Panc1 (cell line): ENCODE data around the gene TM4SF4. TPM values are rescaled to one million over a fixed set of nuclear protein-coding genes. Genes with fewer than 3 reads are reported as not detected.

Source experiments
- ATAC-seq: fragments of 200-7000 bp; cut with Tn5 transposase; 2 replicates; pipeline ENCODE4 v1.9.1; 2020; ENCODE audit warnings: mild to moderate bottlenecking, moderate library complexity
- Bru-seq: library from RNA; stranded (reverse); fragments of 400-500 nt; gene quantifications from one replicate; lab custom pipeline; 2021; lab: Mats Ljungman, UMichigan
- BruChase-seq, 2 experiments: library from RNA; stranded (reverse); fragments of 400-500 nt; gene quantifications; one replicate each; lab custom pipeline; 2021; lab: Mats Ljungman, UMichigan
- BruUV-seq: library from RNA; stranded (reverse); fragments of 400-500 nt; replicated peaks from 2 replicates; lab custom pipeline; 2021; lab: Mats Ljungman, UMichigan
- CTCF ChIA-PET: fragments of 300-600 bp; sonication (Branson Sonifier 250); formaldehyde crosslinking; loops from one replicate; lab custom pipeline; 2022; ENCODE audit warnings: antibody characterized with exemption; lab: Charles Lee
- POLR2A ChIA-PET: fragments of 300-600 bp; sonication (Branson Sonifier 250); formaldehyde crosslinking; loops from one replicate; lab custom pipeline; 2022; ENCODE audit warnings: antibody characterized with exemption; lab: Charles Lee
- DNase-seq: peaks from one replicate; pipeline ENCODE4 v3.0.0-alpha.2; 2010; ENCODE audit warnings: low read depth, low spot score
- H3K27ac ChIP-seq: 2 replicates; pipeline ENCODE4 v1.5.1; 2011; ENCODE audit warnings: mild to moderate bottlenecking, low read length, inconsistent platforms
- H3K27me3 ChIP-seq: fragments of 200-500 bp; sonication (Bioruptor generic); 2 replicates; pipeline ENCODE4 v1.6.0; 2014; ENCODE audit warnings: low read length, inconsistent platforms; ENCODE audit not compliant: control insufficient read depth, insufficient read depth
- H3K36me3 ChIP-seq: fragments of 200-500 bp; sonication (Bioruptor generic); 2 replicates; pipeline ENCODE4 v1.5.1; 2014; ENCODE audit warnings: inconsistent platforms, mild to moderate bottlenecking, low read length, moderate library complexity; ENCODE audit not compliant: control insufficient read depth, insufficient read depth
- H3K4me1 ChIP-seq: 2 replicates; pipeline ENCODE4 v1.5.1; 2011; ENCODE audit warnings: inconsistent platforms, mild to moderate bottlenecking, low read length, moderate library complexity; ENCODE audit not compliant: control insufficient read depth, insufficient read depth
- H3K4me3 ChIP-seq, 2 experiments: 2 replicates each; pipeline ENCODE4 v1.5.1; 2011 to 2012; ENCODE audit warnings: low read depth in 2 of 2, low read length in 2 of 2, mild to moderate bottlenecking in 2 of 2, inconsistent platforms in 1 of 2, moderate library complexity in 1 of 2
- H3K9me3 ChIP-seq: fragments of 200-500 bp; sonication (Bioruptor generic); 2 replicates; pipeline ENCODE4 v1.5.1; 2014; ENCODE audit warnings: low read depth, mild to moderate bottlenecking, inconsistent platforms, low read length, moderate library complexity; ENCODE audit not compliant: control insufficient read depth, insufficient read depth
- POLR2AphosphoS5 ChIP-seq: IDR thresholded peaks from 2 replicates; pipeline ENCODE4 v1.6.1; 2012; ENCODE audit warnings: mild to moderate bottlenecking, low read depth, low read length, moderate library complexity
- SIN3A ChIP-seq: IDR thresholded peaks from 2 replicates; pipeline ENCODE4 v1.6.1; 2012; ENCODE audit warnings: low read depth, mild to moderate bottlenecking, low read length, moderate library complexity, borderline replicate concordance; ENCODE audit not compliant: insufficient read depth
- TCF7L2 ChIP-seq: IDR thresholded peaks from 2 replicates; pipeline ENCODE4 v1.6.1; 2011; ENCODE audit warnings: mild to moderate bottlenecking, low read depth, low read length, inconsistent platforms
- in situ Hi-C: cut with HindIII; loops from 2 replicates; pipeline ENCODE4 v1.10.0; 2016; ENCODE audit warnings: low sequenced_read_pairs, low pct_unique_long_range_greater_than_20kb
- intact Hi-C: fragments of 100-400 bp; cut with micrococcal nuclease; formaldehyde crosslinking; loops from one replicate; pipeline ENCODE4 v1.10.0; 2022; ENCODE audit not compliant: unreplicated experiment
- long read RNA-seq: library from polyadenylated mRNA; unstranded; transcript quantifications from one replicate; pipeline ENCODE4 v2.0.0, GENCODE V29; 2021; ENCODE audit not compliant: unreplicated experiment
- polyA plus RNA-seq: library from polyadenylated mRNA; unstranded; fragments of >200 nt; gene quantifications from one replicate; pipeline ENCODE4 v1.2.1, GENCODE V29; 2012; ENCODE audit warnings: missing spikeins; ENCODE audit not compliant: insufficient read length
- total RNA-seq: library from RNA; stranded (reverse); gene quantifications from one replicate; pipeline ENCODE4 v1.2.1, GENCODE V29; 2021; ENCODE audit not compliant: unreplicated experiment
- TF ChIP-seq, protein P1 (sequence below): fragments of 450-650 bp; IDR thresholded peaks from 2 replicates; pipeline ENCODE4 v1.5.1; 2017; ENCODE audit warnings: mild to moderate bottlenecking
- TF ChIP-seq, protein P2 (sequence below), 2 experiments: IDR thresholded peaks; 2 replicates each; pipeline ENCODE4 v1.6.1; 2011 to 2012; ENCODE audit warnings: low read depth in 2 of 2, control low read depth in 1 of 2, low read length in 1 of 2, mild to moderate bottlenecking in 1 of 2, moderate library complexity in 1 of 2; ENCODE audit not compliant: insufficient read depth in 1 of 2

Gene TM4SF4, protein sequence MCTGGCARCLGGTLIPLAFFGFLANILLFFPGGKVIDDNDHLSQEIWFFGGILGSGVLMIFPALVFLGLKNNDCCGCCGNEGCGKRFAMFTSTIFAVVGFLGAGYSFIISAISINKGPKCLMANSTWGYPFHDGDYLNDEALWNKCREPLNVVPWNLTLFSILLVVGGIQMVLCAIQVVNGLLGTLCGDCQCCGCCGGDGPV
- total RNA-seq: 0.46 TPM
- polyA plus RNA-seq: not detected
- percentile 19 among the genes with signal in this experiment for Bru-seq, nascent RNA
- percentile 9 among the genes with signal in this experiment for BruChase-seq, experiment 1, labeled RNA remaining after a 2-hour chase
- percentile 9 among the genes with signal in this experiment for BruChase-seq, experiment 2, labeled RNA remaining after a 6-hour chase
- long read RNA-seq: 0 reads

DNA sequence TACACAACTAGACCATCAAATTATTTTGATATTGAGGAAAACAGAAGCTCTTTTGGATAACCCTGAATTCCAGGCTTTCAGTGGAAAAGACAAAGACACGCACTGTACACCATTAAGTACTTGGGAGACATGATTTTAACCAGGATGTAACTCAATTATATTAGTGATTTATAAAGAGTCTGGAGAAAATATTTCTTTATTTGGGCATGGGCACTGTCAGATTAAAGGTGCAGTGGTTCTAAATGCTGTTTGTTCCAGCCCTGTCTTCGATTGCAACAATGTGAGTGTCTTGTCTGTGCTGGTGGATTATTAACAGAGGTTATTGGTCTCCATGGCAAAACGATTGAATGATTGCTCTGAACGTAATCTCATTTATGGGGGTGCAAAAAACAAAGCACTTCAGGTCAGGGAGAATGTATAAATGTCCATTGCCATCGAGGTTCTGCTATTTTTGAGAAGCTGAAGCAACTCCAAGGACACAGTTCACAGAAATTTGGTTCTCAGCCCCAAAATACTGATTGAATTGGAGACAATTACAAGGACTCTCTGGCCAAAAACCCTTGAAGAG is at the start of gene TM4SF4:
Gene TM4SF4 (plus strand): TSS at position 448 of the 568 bp plus-strand sequence. CDS start 181 bp downstream, outside the sequence.
- in situ Hi-C loops (no loop called here), intact Hi-C loops (no loop called here)
- H3K27me3 ChIP-seq: no peaks in the 10 kb centered on the region
- no peaks in the 10 kb centered on the region for H3K36me3 ChIP-seq
- POLR2A ChIA-PET: no interaction called here
- H3K4me3 ChIP-seq: no peak within 1 kb of the TSS
- DNase-seq (no peak), ATAC-seq (no peak)
- BruUV-seq: no TSS peak
- TF ChIP-seq, protein P1, sequence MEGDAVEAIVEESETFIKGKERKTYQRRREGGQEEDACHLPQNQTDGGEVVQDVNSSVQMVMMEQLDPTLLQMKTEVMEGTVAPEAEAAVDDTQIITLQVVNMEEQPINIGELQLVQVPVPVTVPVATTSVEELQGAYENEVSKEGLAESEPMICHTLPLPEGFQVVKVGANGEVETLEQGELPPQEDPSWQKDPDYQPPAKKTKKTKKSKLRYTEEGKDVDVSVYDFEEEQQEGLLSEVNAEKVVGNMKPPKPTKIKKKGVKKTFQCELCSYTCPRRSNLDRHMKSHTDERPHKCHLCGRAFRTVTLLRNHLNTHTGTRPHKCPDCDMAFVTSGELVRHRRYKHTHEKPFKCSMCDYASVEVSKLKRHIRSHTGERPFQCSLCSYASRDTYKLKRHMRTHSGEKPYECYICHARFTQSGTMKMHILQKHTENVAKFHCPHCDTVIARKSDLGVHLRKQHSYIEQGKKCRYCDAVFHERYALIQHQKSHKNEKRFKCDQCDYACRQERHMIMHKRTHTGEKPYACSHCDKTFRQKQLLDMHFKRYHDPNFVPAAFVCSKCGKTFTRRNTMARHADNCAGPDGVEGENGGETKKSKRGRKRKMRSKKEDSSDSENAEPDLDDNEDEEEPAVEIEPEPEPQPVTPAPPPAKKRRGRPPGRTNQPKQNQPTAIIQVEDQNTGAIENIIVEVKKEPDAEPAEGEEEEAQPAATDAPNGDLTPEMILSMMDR: no peak
- no peak for TF ChIP-seq SIN3A
- TF ChIP-seq, protein P2, sequence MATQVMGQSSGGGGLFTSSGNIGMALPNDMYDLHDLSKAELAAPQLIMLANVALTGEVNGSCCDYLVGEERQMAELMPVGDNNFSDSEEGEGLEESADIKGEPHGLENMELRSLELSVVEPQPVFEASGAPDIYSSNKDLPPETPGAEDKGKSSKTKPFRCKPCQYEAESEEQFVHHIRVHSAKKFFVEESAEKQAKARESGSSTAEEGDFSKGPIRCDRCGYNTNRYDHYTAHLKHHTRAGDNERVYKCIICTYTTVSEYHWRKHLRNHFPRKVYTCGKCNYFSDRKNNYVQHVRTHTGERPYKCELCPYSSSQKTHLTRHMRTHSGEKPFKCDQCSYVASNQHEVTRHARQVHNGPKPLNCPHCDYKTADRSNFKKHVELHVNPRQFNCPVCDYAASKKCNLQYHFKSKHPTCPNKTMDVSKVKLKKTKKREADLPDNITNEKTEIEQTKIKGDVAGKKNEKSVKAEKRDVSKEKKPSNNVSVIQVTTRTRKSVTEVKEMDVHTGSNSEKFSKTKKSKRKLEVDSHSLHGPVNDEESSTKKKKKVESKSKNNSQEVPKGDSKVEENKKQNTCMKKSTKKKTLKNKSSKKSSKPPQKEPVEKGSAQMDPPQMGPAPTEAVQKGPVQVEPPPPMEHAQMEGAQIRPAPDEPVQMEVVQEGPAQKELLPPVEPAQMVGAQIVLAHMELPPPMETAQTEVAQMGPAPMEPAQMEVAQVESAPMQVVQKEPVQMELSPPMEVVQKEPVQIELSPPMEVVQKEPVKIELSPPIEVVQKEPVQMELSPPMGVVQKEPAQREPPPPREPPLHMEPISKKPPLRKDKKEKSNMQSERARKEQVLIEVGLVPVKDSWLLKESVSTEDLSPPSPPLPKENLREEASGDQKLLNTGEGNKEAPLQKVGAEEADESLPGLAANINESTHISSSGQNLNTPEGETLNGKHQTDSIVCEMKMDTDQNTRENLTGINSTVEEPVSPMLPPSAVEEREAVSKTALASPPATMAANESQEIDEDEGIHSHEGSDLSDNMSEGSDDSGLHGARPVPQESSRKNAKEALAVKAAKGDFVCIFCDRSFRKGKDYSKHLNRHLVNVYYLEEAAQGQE (IDR thresholded peaks at IDR 0.05; ENCODE audit: insufficient read depth in 1 of 2, low read depth in 2 of 2, low read length in 1 of 2): no peak
- TF ChIP-seq TCF7L2: no peak
- TF ChIP-seq POLR2AphosphoS5: no peak
- CTCF ChIA-PET: no interaction called here
- no peaks in the 10 kb centered on the region for H3K9me3 ChIP-seq
- H3K4me1 ChIP-seq: peaks cover 24% of the 10 kb centered on the region
- peak within 1 kb of the TSS; percentile 68 for H3K27ac ChIP-seq

DNA sequence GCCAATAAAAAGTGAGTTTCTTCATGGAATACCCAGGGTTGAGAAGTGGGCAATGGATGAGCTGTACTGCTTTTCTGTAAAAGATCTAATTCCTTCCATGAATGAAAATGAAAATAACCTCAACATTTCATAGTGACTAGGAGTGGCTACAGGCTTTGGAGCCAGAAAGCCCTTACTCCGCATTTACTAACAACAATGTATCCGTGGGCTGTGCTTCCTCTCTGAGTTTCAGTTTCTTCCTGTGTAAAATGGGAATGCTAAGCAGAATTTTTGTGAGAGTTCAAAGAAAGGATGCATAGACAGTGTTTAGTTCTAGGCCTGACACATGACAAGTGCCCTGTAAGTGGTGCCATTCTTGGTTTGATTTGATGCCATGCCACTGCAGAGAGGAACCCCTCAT is 49.6 kb upstream of the TM4SF4 start:
- POLR2A ChIA-PET: no interaction called here
- in situ Hi-C loops (no loop called here), intact Hi-C loops (no loop called here)
- no peaks in the 10 kb centered on the region for H3K36me3 ChIP-seq
- no peaks in the 10 kb centered on the region for H3K9me3 ChIP-seq
- ATAC-seq (no peak), DNase-seq (no peak)
- no peaks in the 10 kb centered on the region for H3K27me3 ChIP-seq
- no peak overlapping the region for H3K4me3 ChIP-seq
- BruUV-seq: no TSS peak
- TF ChIP-seq, protein P1: 0 out of 2 replicates have a peak, but pooled peaks have one; percentile 4
- TF ChIP-seq SIN3A: no peak
- CTCF ChIA-PET: no interaction called here
- H3K4me1 ChIP-seq: no peaks in the 10 kb centered on the region
- no peak overlapping the region; the same call in 1 of the 2 replicates for H3K27ac ChIP-seq
